RCC 7860 (cell line): ENCODE results near the gene IGLL1.

ENCODE experiments used
- DNase-seq: peaks from one replicate; pipeline ENCODE4 v3.0.0-alpha.2; 2015; ENCODE audit warnings: low spot score
- FAIRE-seq: peaks from 2 replicates; lab custom pipeline; 2012; peaks lifted over from hg19 to GRCh38; lab: Jason Lieb, UNC

The IGLL1 gene

GRCh38 chr22:23531283-23531956 is 48.7 kb downstream of the IGLL1 start:
- FAIRE-seq (no peak), DNase-seq (no peak)

- no peak for FAIRE-seq
- DNase-seq, result no peak
Observed at GRCh38 chr22:23530766-23531282, 49.3 kb downstream of the IGLL1 start.

- no peak for FAIRE-seq
- no peak for DNase-seq
Observed at GRCh38 chr22:23530106-23530505, 50.0 kb downstream of the IGLL1 start.

GRCh38 chr22:23529166-23530103 is 50.7 kb downstream of the IGLL1 start:
- no peak for DNase-seq
- FAIRE-seq, result no peak

GRCh38 chr22:23527971-23528740 is 51.9 kb downstream of the IGLL1 start:
- DNase-seq (no peak), FAIRE-seq (no peak)

- FAIRE-seq (no peak), DNase-seq (no peak)
Observed at GRCh38 chr22:23526596-23527316, 53.3 kb downstream of the IGLL1 start.

- no peak for FAIRE-seq
- no peak for DNase-seq
Observed at GRCh38 chr22:23525510-23525909, 54.6 kb downstream of the IGLL1 start.

GRCh38 chr22:23524226-23524625 is 55.9 kb downstream of the IGLL1 start:
- DNase-seq (no peak), FAIRE-seq (no peak)

- FAIRE-seq (no peak), DNase-seq (no peak)
Observed at GRCh38 chr22:23523713-23524112, 56.4 kb downstream of the IGLL1 start.
